Lower leg skin (tissue), 3 donors: ENCODE results near the gene LRRIQ4.

Experiments
- POLR2A ChIP-seq, 2 donors: fragments of 450-650 bp; IDR thresholded peaks; one replicate each; pipeline ENCODE4 v1.6.1; 2016 to 2017; ENCODE audit warnings: antibody characterized with exemption in 2 of 2, mild to moderate bottlenecking in 1 of 2, moderate library complexity in 1 of 2
- TF ChIP-seq, protein P1 (sequence below), 3 donors: fragments of 450-650 bp; IDR thresholded peaks; one replicate each; pipeline ENCODE4 v1.5.1; 2016; ENCODE audit warnings: antibody characterized with exemption in 3 of 3, mild to moderate bottlenecking in 3 of 3, moderate library complexity in 2 of 3

DNA sequence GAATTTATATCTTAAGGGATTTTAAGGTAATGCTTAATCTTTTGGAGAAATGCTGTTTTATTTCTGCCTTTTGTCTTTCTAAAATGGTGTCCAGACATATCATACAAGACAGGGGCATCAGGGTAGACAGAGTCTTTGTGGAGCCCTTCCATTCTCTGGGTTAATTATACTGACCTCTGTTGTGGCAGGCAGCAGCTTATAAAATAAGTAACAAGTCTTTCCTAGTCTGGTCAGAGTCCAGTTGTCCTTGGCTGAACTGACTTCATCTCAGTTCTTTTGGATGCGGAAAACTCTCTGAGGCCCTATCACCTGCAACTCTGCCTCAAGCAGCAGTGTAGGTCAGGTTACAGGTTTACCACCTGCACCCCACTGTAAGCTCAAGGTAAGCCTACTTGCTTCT is 20.3 kb upstream of the LRRIQ4 start:
- TF ChIP-seq, protein P1, sequence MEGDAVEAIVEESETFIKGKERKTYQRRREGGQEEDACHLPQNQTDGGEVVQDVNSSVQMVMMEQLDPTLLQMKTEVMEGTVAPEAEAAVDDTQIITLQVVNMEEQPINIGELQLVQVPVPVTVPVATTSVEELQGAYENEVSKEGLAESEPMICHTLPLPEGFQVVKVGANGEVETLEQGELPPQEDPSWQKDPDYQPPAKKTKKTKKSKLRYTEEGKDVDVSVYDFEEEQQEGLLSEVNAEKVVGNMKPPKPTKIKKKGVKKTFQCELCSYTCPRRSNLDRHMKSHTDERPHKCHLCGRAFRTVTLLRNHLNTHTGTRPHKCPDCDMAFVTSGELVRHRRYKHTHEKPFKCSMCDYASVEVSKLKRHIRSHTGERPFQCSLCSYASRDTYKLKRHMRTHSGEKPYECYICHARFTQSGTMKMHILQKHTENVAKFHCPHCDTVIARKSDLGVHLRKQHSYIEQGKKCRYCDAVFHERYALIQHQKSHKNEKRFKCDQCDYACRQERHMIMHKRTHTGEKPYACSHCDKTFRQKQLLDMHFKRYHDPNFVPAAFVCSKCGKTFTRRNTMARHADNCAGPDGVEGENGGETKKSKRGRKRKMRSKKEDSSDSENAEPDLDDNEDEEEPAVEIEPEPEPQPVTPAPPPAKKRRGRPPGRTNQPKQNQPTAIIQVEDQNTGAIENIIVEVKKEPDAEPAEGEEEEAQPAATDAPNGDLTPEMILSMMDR (IDR thresholded peaks at IDR 0.05): no peak
- TF ChIP-seq POLR2A (IDR thresholded peaks at IDR 0.05): no peak
